HG03469 (cell line): ENCODE data around the gene AQP11.
"Not testable (repeated sequence)": the region's sequence is repeated elsewhere in the genome, so short reads cannot be mapped to it uniquely, and the experiment has no call there.

Experiments used
- ATAC-seq: cut with Tn5 transposase; IDR thresholded peaks from one replicate; pipeline ENCODE4 v1.9.1; 2021; ENCODE audit warnings: mild to moderate bottlenecking, moderate library complexity, moderate number of reproducible peaks; ENCODE audit not compliant: unreplicated experiment

The AQP11 gene

DNA sequence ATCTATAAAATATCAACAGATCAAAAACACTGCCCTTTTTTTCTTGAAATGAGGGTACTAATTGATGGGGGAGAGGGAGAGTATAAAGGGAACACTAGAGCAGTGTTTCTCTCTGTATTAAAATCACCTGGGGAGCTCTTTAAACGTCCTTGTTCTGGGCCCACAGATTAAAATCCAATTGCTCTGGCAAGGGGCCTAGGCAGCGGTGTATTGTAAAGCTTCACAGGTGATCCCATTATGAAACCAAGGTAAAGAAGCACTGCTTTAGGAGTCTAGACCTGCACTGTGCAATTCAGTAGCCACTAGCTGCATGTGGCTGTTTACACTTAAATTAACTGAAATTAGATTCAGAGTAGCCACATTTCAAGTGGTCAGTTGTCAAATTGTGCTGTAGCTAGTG lies 3.0 kb downstream of the AQP11 start:
- no peak for ATAC-seq

DNA sequence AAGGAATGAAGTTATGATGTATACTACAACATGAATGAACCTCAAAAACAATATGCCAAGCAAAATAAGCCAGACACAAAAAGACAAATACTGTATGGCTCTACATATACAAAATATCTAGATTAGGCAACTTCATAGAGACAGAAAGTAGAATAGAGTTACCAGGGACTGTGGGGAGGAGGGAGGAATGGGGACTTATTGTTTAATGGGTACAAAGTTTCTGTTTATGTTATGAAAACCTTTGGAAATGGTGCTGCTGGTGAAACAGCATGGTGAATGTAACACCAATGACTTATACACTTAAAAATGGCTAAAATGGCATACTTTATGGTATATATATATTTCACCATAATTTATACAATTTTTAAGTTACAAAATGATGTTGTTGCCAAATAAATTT lies 4.1 kb downstream of the AQP11 start:
- ATAC-seq = no peak

DNA sequence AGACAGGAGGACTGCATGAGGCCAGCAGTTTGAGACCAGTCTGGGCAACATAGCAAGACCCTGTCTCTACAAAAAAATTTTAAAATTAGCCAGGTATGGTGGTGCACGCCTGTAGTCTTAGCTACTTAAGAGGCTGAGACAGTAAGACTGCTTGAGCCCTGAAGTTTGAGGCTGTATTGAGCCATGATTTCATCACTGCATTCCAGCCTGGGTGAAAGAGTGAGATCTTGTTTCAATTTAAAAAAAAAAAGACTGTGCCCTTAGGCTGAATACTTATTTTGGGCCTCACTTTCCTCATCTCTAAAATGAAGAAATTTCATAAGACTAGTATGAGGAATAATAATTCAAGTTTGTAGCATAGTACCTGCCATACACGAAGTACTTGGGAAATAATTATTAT lies 6.9 kb downstream of the AQP11 start:
- no peak for ATAC-seq

DNA sequence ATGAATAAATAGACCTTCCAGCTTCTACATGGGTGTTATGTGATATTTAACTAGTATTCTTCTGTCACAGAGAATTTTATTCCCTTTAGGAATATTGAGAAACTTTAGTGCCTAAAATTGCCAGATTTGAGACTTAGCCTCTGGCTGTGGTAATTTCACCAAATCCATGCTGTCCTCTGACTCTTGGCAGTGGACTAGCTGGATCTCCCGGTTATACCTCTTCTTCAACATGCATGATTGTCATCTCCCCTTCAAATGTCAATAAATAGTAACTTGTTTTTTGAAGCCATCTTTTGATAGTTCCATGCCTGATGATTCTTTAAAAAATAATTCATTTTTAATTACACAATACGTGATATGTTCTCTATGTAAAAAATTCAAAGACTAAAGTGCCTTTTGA lies 8.4 kb downstream of the AQP11 start:
- ATAC-seq = no peak

DNA sequence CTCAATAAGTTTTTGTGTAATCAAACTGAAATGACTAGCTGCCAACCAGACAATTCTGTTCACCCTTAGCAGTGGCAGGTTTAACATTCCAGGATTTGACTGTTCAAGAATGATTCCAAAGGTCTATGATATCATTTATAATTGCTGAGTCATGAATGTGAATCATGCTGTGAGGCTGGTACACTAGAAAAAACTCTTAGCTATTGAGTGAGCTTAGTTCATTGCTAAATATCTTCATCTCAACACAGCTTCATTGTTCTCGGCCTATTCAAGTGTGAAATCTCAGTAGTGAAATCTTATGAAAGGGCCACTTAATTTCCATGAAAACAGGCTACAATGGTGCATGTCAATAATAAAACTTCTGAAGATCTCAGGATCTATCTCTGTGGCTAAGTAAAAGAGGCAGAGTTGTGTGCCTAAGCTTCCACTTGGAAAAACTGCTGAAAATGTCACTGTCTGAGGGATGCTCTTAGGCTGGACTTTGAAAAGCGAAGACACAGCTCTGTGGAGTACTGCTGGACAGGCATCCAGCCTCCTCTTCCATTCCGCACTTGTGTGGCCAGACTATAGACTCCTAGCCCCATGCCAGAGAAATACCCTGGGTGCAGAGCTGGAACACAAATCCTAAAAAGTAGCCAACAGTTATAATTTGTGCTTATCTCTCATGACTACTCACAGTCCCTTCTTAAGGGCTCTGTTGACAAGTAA lies 12.8 kb downstream of the AQP11 start:
- no peak for ATAC-seq

DNA sequence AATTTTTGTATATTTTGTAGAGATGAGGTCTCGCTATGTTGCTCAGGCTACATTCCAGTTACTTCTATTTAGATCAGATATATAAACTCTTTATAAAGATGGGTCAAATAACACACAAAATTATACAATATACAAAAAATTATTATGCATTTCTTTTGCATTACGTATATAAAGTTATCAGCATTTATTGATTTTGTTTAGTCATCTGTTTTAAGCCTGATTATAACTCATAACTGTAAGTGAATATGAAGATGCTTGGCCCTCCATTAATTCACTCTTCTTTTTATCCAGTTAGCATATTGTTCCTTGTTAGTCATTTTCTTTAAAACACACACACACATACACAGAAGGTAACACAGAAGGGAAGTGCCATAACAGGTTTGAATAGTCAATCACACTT lies 14.5 kb downstream of the AQP11 start:
- no peak for ATAC-seq

DNA sequence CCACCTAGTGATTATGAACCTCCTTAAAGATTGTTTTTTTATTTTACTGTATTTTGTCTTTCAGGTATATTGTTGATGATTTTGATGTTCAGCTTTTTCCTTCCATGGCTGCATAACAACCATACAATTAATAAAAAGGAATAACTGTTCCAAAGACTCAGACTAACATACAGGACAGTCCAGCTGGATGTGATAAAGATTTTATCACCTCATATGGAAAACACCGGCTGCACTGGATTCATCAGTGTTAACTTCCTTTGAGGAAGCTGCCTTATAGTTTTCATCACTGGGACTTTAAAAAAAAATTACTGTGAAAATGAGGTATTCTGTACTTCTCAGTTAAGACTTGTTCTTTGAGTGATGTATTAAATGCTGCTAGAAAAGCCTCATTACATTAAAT lies 19.5 kb downstream of the AQP11 start:
- ATAC-seq = no peak

DNA sequence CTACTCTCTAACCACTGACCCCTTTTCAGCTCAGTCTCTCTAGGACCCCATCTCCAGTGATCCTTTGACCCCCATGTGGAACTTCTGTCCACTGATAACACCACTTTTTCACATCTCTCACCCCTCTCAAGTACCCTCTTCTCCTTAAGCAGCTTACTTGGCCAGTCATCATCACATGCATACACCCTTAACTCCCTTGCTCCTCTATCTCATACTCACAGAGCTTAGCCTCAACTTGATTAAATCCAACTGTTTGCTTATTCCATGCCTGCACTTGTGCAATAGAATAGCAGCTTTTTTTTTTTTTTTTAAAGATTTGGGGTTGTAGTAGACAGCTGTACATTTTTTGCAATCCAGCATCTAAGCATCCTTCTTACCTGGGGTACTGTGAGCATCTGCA lies 22.2 kb downstream of the AQP11 start:
- ATAC-seq = no peak

DNA sequence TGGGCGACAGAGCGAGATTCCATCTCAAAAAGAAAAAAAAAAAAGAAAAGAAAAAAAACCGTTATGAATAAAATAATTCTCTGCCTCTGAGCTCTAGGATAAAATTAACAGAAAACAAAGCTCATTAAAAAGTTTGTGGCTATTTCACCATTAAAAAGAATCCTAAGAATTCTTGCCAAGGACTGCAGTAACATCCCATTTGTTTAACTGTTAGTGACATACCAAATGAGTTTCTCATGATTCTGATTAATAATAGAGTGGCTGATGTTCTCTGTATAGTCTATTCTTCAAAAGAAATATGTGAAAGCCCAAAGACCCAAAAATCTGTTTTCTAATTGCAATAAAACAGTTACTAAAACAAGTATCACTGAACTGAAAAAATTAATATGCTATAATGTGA lies 28.1 kb downstream of the AQP11 start:
- ATAC-seq = no peak

DNA sequence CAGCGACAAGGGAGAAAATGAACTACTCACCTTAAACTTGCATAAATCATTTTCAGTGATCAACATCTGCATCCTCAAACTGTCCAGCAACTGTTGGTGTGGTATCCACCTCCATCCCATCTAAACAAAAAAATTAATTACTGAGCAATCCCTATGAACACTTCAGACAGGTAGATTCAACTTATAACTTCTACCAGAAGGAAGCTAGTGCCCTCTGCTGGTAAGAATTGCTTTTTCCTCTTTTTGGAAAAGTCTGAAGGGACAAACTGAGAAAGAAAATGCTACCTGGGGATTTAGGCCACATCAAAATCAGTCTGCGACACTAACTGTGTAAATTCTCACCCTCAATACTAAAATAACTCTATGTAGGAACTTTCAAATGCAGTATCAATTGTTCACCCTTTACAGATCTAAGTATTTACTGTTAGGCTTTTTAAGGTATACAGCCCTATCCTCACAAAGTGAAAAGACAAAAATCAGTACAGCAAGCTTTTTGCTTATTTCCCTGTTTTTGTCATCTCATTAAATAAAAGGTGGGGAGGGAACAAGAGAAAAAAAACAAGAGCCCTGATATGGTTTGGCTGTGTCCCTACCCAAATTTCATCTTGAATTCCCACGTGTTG lies 29.9 kb downstream of the AQP11 start:
- ATAC-seq = no peak

DNA sequence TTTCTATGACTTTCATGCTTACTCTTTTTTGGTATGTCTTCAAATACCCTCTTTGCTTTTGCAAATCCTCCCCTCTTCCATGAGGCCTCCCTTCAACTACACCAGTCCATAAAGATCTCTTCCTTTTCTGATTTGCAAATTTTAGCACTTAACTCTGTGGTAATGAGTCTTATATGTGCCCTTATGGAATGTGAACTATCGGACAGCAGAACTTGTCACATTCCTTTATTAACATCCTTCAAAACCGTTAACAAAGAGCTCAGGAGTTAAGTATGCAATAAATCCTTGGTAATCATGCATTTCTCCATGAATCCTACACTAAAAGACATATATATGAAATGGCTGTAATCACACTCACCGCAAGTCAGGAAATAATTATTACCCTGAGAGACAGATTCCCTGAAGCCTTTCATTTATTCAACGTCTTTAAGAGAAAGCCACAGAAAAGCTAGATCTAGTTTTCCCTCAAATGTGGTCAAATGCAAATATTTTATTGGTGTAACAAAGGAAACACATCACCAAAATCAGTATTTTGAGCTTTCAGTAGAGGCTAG lies 40.5 kb downstream of the AQP11 start:
- no peak for ATAC-seq

DNA sequence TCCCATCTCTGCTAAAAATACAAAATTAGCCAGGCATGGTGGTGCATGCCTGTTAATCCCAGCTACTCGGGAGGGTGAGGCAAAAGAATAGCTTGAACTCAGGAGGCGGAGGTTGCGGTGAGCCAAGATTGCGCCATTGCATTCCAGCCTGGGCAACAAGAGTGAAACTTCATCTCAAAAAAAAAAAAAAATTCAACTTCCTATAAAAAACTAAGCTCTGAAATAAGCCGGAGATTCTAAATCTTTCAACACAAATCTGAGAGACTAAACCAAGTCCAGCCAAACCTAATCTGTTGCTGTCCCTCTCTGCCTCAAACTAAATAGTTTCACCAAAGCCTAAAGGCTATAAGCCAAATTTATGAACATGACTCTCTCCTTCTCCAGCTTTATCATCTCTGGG lies 44.2 kb downstream of the AQP11 start:
- ATAC-seq = not testable (repeated sequence)

DNA sequence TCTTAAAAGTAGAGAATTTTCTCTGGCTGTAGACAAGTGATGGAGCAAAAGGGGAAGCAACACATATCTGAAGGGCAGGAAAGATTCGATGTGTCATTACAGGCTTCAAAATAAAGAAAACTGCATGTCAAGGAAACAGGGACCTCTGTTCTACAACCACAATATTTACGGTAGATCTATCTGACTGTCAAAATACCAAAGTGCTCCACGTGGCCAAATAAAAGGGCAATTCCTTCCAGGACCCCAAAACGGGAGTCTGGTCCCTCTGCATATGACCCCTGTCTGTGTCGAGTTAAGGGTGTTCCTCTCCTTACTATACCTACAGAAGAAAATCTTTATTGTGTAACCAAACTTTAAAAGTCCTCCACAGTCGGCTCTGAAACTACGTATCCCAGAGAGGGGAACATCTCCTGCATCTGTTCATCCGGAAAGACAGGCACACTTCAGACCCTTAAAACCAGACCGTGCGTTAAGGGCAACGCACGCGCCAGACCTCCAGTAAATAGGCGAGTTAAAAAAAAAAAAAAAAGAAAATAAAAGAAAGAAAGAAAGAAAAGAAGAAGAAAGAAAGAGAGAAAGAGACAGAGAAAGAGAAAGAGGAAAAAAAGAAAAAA lies 47.1 kb downstream of the AQP11 start:
- no peak for ATAC-seq

DNA sequence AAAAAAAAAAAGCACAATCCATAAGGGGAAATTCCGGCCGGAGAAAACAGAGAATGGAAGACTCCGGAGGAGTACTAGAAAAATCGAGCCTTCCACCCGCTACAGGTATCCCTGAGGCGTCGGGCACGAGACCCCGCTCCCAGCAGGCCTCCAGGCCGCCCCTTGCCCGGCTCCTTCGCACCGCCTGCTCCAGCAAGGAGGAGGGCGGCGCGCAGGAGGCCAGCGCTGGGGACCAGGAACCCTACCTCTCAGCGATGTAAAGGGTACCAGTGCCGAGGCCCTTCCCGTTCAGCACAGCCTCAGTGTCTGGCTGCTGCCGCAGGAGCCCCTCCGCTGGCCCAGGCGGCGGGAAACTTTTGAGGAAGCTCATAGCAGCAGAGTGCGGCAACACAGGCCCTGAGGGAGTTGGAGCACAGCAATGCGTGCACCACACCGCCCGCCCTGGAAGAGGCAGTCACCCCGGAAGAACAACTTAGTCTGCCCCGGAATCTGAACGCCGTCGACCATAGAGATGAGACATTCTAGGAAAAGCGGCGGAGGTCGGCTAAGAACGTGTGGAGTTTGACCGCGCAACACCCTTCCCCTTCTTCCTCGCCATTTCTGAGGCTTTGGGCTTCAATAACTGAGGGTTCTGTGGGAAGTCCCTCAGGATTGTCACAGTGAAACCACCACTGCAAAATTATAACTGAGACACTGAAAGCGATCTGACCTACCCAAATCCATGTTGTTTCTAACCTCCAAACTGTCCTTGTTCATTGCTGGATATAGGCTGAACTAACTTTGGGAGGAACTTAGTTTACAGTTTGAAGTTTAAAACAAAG lies 47.8 kb downstream of the AQP11 start, which contains the start of gene CLNS1A:
TSS of gene CLNS1A (minus strand) at position 450 of the 821 bp plus-strand sequence. CDS start at position 370, 80 bp downstream.
- ATAC-seq = peak; percentile 80

DNA sequence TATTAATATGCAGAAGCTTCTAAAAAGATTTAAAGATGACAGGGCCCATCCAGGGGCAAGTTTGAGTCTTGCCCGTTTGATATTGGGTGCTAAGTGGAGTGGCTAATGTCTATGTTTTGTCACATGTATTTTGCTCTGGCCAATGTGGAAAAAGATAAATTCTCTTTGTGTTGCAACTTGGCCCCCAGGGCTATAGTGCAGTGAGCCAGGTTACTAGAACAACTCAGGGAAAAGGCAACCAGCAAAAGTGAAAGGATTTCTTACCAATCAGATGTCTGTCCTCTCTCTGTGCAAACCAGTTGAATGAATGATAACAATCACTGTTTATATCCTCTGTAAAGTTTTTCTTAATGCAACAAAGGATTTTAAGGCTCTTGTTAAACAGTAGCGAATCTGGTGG lies 52.5 kb downstream of the AQP11 start:
- ATAC-seq = no peak

DNA sequence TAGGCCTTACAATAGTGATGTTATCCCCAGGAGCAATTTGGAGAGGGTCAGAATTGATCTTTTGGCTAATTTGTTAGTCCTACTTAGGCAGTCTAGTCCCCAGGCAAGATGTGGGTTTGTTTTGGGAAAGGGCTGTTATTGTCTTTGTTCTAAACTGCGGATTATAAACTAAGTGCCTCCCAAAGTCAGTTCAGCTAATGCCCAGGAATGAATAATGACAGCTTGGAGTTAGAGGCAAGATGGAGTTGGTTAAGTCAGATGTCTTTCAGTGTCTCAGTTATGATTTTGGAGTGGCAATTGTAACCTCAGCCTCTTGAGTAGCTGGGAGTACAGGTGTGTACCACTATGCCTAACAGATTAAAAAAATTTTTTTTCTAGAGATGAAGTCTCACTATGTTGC lies 55.1 kb downstream of the AQP11 start:
- ATAC-seq = no peak

DNA sequence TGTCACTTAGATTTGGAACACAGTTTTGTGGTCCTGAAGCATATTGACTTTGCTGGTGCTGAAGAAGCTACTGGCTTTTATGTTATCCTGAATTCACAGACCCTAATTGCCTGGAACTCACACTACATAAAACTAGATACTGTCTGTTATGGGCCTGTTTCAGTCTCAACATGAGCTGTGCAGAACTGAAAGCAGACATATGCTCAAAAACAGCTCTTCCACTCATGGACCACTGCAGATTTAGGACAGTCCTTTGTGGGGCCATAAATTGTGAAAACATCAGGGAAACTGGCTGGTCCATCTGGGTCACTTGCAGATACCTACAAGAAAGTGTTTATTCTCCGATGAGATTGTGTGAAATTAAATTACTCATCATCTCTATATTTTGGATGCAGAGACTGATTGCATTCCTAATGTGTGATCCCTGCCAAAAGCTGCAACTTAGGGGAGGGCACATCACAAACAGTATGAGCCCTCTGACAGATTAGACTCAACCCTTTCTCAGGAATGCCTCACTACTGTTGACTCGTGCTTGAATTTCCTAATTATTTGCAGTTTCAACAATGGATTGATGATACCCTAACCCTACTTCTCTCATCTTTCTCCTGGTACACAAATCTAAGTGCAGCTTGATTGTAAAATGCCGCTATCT lies 58.0 kb downstream of the AQP11 start:
- ATAC-seq = no peak

DNA sequence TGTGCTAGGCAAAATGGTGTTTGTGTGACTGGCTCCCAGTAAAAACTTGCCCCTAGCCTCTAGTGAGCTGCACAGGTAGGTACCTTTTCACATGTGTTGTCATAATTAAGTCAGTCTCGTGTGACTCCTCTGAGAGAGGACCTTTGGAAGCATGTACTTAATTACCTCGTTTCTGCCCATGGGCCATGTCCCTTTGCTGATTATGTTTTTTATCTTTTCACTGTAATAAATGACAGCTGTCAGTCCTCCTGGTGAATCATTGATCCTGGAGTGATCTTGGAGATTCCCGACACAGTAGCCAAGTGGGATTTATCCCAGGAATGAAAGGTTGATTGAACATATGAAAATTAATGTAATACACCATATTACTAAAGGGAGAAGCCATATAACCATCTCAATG lies 60.4 kb downstream of the AQP11 start:
- ATAC-seq = no peak

DNA sequence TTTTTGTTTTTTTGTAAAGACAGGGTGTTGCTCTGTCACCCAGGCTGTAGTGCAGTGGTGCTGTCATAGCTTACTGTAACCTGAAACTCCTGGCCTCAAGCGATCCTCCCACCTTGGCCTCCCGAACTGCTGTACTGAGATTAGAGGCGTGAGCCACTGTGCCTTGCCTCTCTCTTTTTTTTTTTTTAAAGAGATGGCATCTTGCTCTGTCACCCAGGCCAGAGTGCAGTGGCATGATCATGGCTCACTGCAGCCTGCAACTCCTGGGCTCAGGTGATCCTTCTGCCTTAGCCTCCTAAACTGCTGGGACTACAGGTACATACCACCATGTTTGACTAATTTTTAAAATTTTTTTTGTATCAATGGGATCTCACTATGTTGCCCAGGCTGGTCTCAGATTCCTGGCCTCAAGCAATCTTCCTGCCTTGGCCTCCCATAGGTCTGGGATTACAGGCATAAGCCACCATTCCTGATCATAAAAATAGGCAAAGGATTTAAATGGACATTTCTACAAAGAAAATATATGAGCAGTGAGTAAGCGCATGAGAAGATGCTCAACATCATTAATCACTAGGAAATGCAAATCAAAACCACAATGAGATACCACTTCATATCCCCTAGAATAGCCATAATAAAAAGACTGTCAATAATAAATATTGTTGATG lies 65.1 kb downstream of the AQP11 start:
- ATAC-seq = no peak

DNA sequence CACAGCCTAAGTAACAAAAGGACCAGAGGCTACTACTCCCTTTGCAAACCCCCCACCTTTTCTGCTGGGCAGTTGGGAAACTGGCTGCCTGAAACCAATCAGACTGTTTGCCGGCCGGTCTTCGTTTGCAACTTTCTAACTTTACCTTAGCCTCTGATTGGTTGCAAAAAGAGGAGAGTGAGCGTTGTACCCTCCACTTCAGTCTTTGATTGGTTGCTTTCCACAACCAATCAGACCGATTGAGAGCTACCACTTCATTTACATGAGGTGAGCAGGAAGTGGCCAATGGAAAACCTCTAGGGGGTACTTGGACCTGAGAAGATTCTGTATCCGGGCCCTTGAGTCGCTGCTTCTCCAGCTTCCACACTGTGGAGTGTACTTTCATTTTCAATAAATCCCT lies 66.6 kb downstream of the AQP11 start:
- no peak for ATAC-seq
